A673 (cell line): ENCODE data around the gene ABCA5. TPM values are rescaled to one million over a fixed set of nuclear protein-coding genes. Genes with fewer than 3 reads are reported as not detected.

Experiments
- BruUV-seq: library from RNA; stranded (reverse); fragments of 400-500 nt; replicated peaks from 2 replicates; lab custom pipeline; 2021; lab: Mats Ljungman, UMichigan
- CTCF ChIA-PET: fragments of 300-600 bp; sonication (Branson Sonifier 250); formaldehyde crosslinking; loops from one replicate; lab custom pipeline; 2022; ENCODE audit warnings: antibody characterized with exemption; lab: Charles Lee
- POLR2A ChIA-PET: fragments of 300-600 bp; sonication (Branson Sonifier 250); formaldehyde crosslinking; loops from one replicate; lab custom pipeline; 2022; ENCODE audit warnings: antibody characterized with exemption; ENCODE audit not compliant: low non-redundant PET; lab: Charles Lee
- DNase-seq: peaks from one replicate; pipeline ENCODE4 v3.0.0-alpha.2; 2015; ENCODE audit warnings: low spot score
- H3K27ac ChIP-seq: fragments of 200-600 bp; sonication (generic); 2 replicates; pipeline ENCODE4 v1.5.1; 2016; ENCODE audit warnings: mixed run types, low read depth, mild to moderate bottlenecking, mixed read lengths, antibody characterized with exemption, low read length; ENCODE audit not compliant: poor library complexity, severe bottlenecking
- H3K27me3 ChIP-seq: fragments of 200-600 bp; sonication (generic); replicated peaks from 2 replicates; pipeline ENCODE4 v1.6.1; 2017; ENCODE audit warnings: mixed run types, low read depth, mild to moderate bottlenecking, mixed read lengths, antibody characterized with exemption, low read length; ENCODE audit not compliant: insufficient read depth, poor library complexity
- H3K36me3 ChIP-seq: fragments of 200-600 bp; sonication (generic); 2 replicates; pipeline ENCODE4 v1.6.1; 2016; ENCODE audit warnings: mixed run types, mild to moderate bottlenecking, mixed read lengths, antibody characterized with exemption, low read length; ENCODE audit not compliant: insufficient read depth, poor library complexity, severe bottlenecking
- H3K4me1 ChIP-seq: fragments of 200-600 bp; sonication (generic); 2 replicates; pipeline ENCODE4 v1.6.1; 2017; ENCODE audit warnings: mixed run types, mild to moderate bottlenecking, mixed read lengths, antibody characterized with exemption, low read length; ENCODE audit not compliant: insufficient read depth, poor library complexity, severe bottlenecking
- H3K4me3 ChIP-seq: fragments of 200-600 bp; sonication (generic); 2 replicates; pipeline ENCODE4 v1.5.1; 2016; ENCODE audit warnings: low read depth, mixed run types, mild to moderate bottlenecking, mixed read lengths, low read length; ENCODE audit not compliant: poor library complexity, severe bottlenecking
- H3K9me3 ChIP-seq: fragments of 200-600 bp; sonication (generic); 2 replicates; pipeline ENCODE4 v1.6.1; 2016; ENCODE audit warnings: mixed run types, low read depth, mild to moderate bottlenecking, mixed read lengths, antibody characterized with exemption, low read length; ENCODE audit not compliant: poor library complexity, severe bottlenecking
- EZH2 ChIP-seq: fragments of 200-600 bp; sonication (generic); IDR thresholded peaks from 2 replicates; pipeline ENCODE4 v1.6.1; 2017; ENCODE audit warnings: borderline replicate concordance, low read depth, mild to moderate bottlenecking, mixed read lengths, antibody characterized with exemption, low read length; ENCODE audit not compliant: poor library complexity, severe bottlenecking
- intact Hi-C: fragments of 100-400 bp; cut with micrococcal nuclease; formaldehyde crosslinking; loops from one replicate; pipeline ENCODE4 v1.10.0; 2022; ENCODE audit not compliant: unreplicated experiment
- total RNA-seq: library from RNA; stranded (reverse); gene quantifications from 2 replicates; pipeline ENCODE4 v1.2.3, GENCODE V29; 2021
- TF ChIP-seq, protein P1 (sequence below): fragments of 300-800, 200-600 bp; sonication (generic); conservative IDR thresholded peaks from 2 replicates; pipeline ENCODE4 v1.5.1; 2017; ENCODE audit warnings: low read depth, mild to moderate bottlenecking, antibody characterized with exemption, low read length, moderate library complexity, mixed read lengths

The ABCA5 gene
- total RNA-seq, 1 experiment from 2014 or later: 14.7 TPM

DNA sequence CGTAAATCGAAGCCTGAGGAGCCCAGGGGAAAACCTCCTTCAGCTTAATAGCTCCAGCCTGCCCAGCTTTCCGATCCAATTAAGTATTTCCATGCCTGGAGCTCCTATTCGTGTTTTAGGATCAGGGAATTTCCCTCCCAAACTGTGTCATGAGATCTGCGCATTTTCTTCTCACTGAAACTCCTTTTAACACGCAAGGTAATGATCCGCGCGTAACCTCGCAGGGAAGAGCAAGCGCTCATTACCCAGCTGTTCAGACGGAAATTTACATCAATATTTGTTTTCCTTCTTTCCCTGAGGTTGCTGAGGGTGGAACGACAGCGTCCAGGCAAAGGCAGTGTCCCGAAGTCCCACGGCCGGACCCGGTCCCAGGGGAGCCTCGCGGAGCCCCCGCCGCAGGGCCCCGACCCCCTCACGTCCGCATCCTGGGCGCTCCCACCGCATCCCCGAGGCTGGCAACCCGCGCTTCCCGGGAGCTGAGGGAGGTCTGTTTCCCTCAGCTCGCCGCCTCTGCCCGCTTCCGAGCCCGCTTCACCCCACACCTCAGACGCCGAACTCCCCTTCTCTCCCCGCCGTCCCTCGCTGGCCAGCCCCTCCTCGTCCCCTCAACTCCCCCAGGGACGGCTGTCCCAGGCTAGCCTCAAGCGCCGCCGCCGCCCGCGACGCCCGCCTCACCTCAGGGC lies 415 bp downstream of the ABCA5 start:
- TF ChIP-seq, protein P1, sequence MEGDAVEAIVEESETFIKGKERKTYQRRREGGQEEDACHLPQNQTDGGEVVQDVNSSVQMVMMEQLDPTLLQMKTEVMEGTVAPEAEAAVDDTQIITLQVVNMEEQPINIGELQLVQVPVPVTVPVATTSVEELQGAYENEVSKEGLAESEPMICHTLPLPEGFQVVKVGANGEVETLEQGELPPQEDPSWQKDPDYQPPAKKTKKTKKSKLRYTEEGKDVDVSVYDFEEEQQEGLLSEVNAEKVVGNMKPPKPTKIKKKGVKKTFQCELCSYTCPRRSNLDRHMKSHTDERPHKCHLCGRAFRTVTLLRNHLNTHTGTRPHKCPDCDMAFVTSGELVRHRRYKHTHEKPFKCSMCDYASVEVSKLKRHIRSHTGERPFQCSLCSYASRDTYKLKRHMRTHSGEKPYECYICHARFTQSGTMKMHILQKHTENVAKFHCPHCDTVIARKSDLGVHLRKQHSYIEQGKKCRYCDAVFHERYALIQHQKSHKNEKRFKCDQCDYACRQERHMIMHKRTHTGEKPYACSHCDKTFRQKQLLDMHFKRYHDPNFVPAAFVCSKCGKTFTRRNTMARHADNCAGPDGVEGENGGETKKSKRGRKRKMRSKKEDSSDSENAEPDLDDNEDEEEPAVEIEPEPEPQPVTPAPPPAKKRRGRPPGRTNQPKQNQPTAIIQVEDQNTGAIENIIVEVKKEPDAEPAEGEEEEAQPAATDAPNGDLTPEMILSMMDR: no peak
- no peak for TF ChIP-seq EZH2
- POLR2A ChIA-PET: no interaction called here
- H3K4me3 ChIP-seq: peak overlapping the region; percentile 75
- intact Hi-C loops: no loop called here
- H3K9me3 ChIP-seq: no peaks in the 10 kb centered on the region
- peak; percentile 15 for DNase-seq
- H3K4me1 ChIP-seq: peaks cover 5% of the 10 kb centered on the region
- H3K27ac ChIP-seq: peak overlapping the region; percentile 17
- CTCF ChIA-PET: interaction anchor here (1.1 kb wide), 1 partner anchor 9 kb away, joined by 3 read pairs; no protein-coding TSS in a partner anchor
- BruUV-seq: TSS peak; percentile 24
- H3K36me3 ChIP-seq: no peaks in the 10 kb centered on the region
- H3K27me3 ChIP-seq: no peaks in the 10 kb centered on the region

- POLR2A ChIA-PET: no interaction called here
- TF ChIP-seq EZH2: no peak
- TF ChIP-seq, protein P1: no peak
- no TSS peak for BruUV-seq
- Histone ChIP-seq H3K9me3 (no peaks in the 10 kb centered on the region), H3K4me3 (peak overlapping the region; percentile 75), H3K36me3 (no peaks in the 10 kb centered on the region), H3K27me3 (no peaks in the 10 kb centered on the region), H3K27ac (no peak overlapping the region), H3K4me1 (peaks cover 5% of the 10 kb centered on the region)
- CTCF ChIA-PET: interaction anchor here (1.1 kb wide), 1 partner anchor 10 kb away, joined by 3 read pairs; no protein-coding TSS in a partner anchor
- intact Hi-C loops: no loop called here
- DNase-seq: no peak
Observed at GRCh38 chr17:69325518-69326376, 1.2 kb downstream of the ABCA5 start.

DNA sequence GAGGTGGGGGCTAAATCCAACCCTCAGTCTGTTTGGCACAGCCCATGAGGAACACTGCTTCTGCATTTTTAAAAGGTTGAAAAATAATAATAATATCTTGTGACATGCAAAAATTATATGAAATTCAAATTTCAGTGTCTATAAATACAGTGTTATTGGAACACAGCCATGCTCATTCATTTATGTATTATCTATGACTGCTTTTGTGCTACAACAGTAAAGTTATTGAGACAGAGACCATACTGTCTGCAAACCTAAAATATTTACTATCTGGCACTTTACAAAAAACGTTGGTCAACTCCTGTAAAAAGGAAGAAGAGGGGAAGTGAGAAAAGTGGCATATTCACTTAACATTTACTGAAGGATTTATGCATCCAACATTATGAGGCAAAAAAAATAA lies 3.1 kb downstream of the ABCA5 start:
- CTCF ChIA-PET: no interaction called here
- peaks cover 5% of the 10 kb centered on the region for H3K4me1 ChIP-seq
- TF ChIP-seq EZH2: no peak
- TF ChIP-seq, protein P1: no peak
- no peak for DNase-seq
- H3K4me3 ChIP-seq: no peak overlapping the region
- no peaks in the 10 kb centered on the region for H3K36me3 ChIP-seq
- no TSS peak for BruUV-seq
- no peaks in the 10 kb centered on the region for H3K27me3 ChIP-seq
- no peak overlapping the region for H3K27ac ChIP-seq
- H3K9me3 ChIP-seq: no peaks in the 10 kb centered on the region
- intact Hi-C loops: no loop called here
- POLR2A ChIA-PET: no interaction called here
